ENCODE measurements around the gene OAF.
"Not testable (repeated sequence)": the region's sequence is repeated elsewhere in the genome, so short reads cannot be mapped to it uniquely, and the experiment has no call there.

- TF ChIP-seq EZH2 (IDR thresholded peaks at IDR 0.05); POLR2AphosphoS5 (IDR thresholded peaks at IDR 0.05; ENCODE audit: borderline replicate concordance, low read depth, low read length); FOXP2 (optimal IDR thresholded peaks at IDR 0.05; ENCODE audit: control extremely low read depth, extremely low read length, insufficient read depth): not testable (repeated sequence)
These were observed 30.8 kb upstream of the OAF start for GRCh38 chr11:120180063-120180462.
